Astrocyte (in vitro differentiated cells and primary cell): ENCODE data around the gene EBF4. TPM values are rescaled to one million over a fixed set of nuclear protein-coding genes. Genes with fewer than 3 reads are reported as not detected.

ENCODE experiments used
- DNase-seq: peaks from one replicate; pipeline ENCODE4 v3.0.0-alpha.2; 2010; ENCODE audit warnings: low read depth
- FAIRE-seq: peaks from 2 replicates; lab custom pipeline; 2011; peaks lifted over from hg19 to GRCh38; lab: Jason Lieb, UNC
- H2AFZ ChIP-seq: 2 replicates; pipeline ENCODE4 v1.6.0; 2012; ENCODE audit warnings: low read depth, low read length, inconsistent platforms
- H3K27ac ChIP-seq: 2 replicates; pipeline ENCODE4 v1.5.1; 2011; ENCODE audit warnings: low read depth, low read length, inconsistent platforms
- H3K27me3 ChIP-seq: 2 replicates; pipeline ENCODE4 v1.6.0; 2011; ENCODE audit warnings: low read length, inconsistent platforms; ENCODE audit not compliant: insufficient read depth
- H3K36me3 ChIP-seq: 2 replicates; pipeline ENCODE4 v1.5.1; 2011; ENCODE audit warnings: low read length, inconsistent platforms; ENCODE audit not compliant: insufficient read depth
- H3K4me1 ChIP-seq: 2 replicates; pipeline ENCODE4 v1.5.1; 2011; ENCODE audit warnings: low read length, inconsistent platforms; ENCODE audit not compliant: insufficient read depth
- H3K4me2 ChIP-seq: 2 replicates; pipeline ENCODE4 v1.6.0; 2012; ENCODE audit warnings: low read length, inconsistent platforms
- H3K4me3 ChIP-seq: 2 replicates; pipeline ENCODE4 v1.5.1; 2011; ENCODE audit warnings: low read depth, mild to moderate bottlenecking, low read length, inconsistent platforms; ENCODE audit not compliant: insufficient read depth
- H3K79me2 ChIP-seq: 2 replicates; pipeline ENCODE4 v1.6.0; 2012; ENCODE audit warnings: mild to moderate bottlenecking, low read length, inconsistent platforms; ENCODE audit not compliant: insufficient read depth
- H3K9ac ChIP-seq: 2 replicates; pipeline ENCODE4 v1.6.0; 2012; ENCODE audit warnings: mild to moderate bottlenecking, low read length, inconsistent platforms
- H3K9me3 ChIP-seq: 2 replicates; pipeline ENCODE4 v1.5.1; 2012; ENCODE audit warnings: low read depth, mild to moderate bottlenecking, low read length, inconsistent platforms; ENCODE audit not compliant: insufficient read depth
- H4K20me1 ChIP-seq: 2 replicates; pipeline ENCODE4 v1.6.0; 2012; ENCODE audit warnings: low read length, inconsistent platforms; ENCODE audit not compliant: insufficient read depth
- H3K27ac Mint-ChIP-seq: one replicate; pipeline ENCODE4 v1.8.0; 2021; ENCODE audit warnings: mild to moderate bottlenecking, mixed read lengths; ENCODE audit not compliant: unreplicated experiment
- H3K27me3 Mint-ChIP-seq: one replicate; pipeline ENCODE4 v1.8.0; 2021; ENCODE audit warnings: low read depth, mixed read lengths; ENCODE audit not compliant: unreplicated experiment
- H3K36me3 Mint-ChIP-seq: one replicate; pipeline ENCODE4 v1.8.0; 2021; ENCODE audit warnings: low read depth, mixed read lengths; ENCODE audit not compliant: unreplicated experiment
- H3K4me1 Mint-ChIP-seq: one replicate; pipeline ENCODE4 v1.8.0; 2021; ENCODE audit warnings: low read depth, mixed read lengths; ENCODE audit not compliant: unreplicated experiment
- H3K4me3 Mint-ChIP-seq: one replicate; pipeline ENCODE4 v1.8.0; 2021; ENCODE audit warnings: mild to moderate bottlenecking, moderate library complexity, mixed read lengths; ENCODE audit not compliant: unreplicated experiment
- H3K9me3 Mint-ChIP-seq: one replicate; pipeline ENCODE4 v1.8.0; 2021; ENCODE audit warnings: mild to moderate bottlenecking, mixed read lengths; ENCODE audit not compliant: unreplicated experiment
- CTCF ChIP-seq: IDR thresholded peaks from 2 replicates; pipeline ENCODE4 v1.5.1; 2011; ENCODE audit warnings: low read depth, mild to moderate bottlenecking, inconsistent platforms, low read length, moderate library complexity; ENCODE audit not compliant: insufficient read depth
- EZH2 ChIP-seq: IDR thresholded peaks from 2 replicates; pipeline ENCODE4 v1.6.1; 2012; ENCODE audit warnings: mild to moderate bottlenecking, low read length, inconsistent platforms; ENCODE audit not compliant: insufficient read depth
- total RNA-seq: library from RNA; stranded (reverse); gene quantifications from 2 replicates; pipeline ENCODE4 v1.2.1, GENCODE V29; 2021

Gene EBF4
- total RNA-seq, 1 donor from 2014 or later = 2.3 TPM

- H3K4me2 ChIP-seq = no peak overlapping the region
- H3K4me1 ChIP-seq = no peaks in the 10 kb centered on the region
- no peak overlapping the region for H3K9ac ChIP-seq
- FAIRE-seq (no peak), DNase-seq (no peak)
- no peaks in the 10 kb centered on the region for H3K9me3 ChIP-seq
- H3K79me2 ChIP-seq = no peaks in the 10 kb centered on the region
- peaks cover 3% of the 10 kb centered on the region for H4K20me1 ChIP-seq
- peaks cover 7% of the 10 kb centered on the region for H3K9me3 Mint-ChIP-seq
- H3K27me3 Mint-ChIP-seq = peaks cover 72% of the 10 kb centered on the region
- TF ChIP-seq CTCF (no peak), EZH2 (no peak)
- no peak overlapping the region for H3K4me3 Mint-ChIP-seq
- H3K36me3 ChIP-seq = no peaks in the 10 kb centered on the region
- no peak overlapping the region for H2AFZ ChIP-seq
- no peaks in the 10 kb centered on the region for H3K36me3 Mint-ChIP-seq
- H3K4me1 Mint-ChIP-seq = no peaks in the 10 kb centered on the region
- H3K4me3 ChIP-seq = no peak overlapping the region
- H3K27ac ChIP-seq = no peak overlapping the region
- no peak overlapping the region for H3K27ac Mint-ChIP-seq
- H3K27me3 ChIP-seq = peaks cover 29% of the 10 kb centered on the region
Observed at GRCh38 chr20:2699775-2700413, 7.3 kb downstream of the EBF4 start.

- H3K27me3 Mint-ChIP-seq = peaks cover 65% of the 10 kb centered on the region
- no peak overlapping the region for H3K4me2 ChIP-seq
- DNase-seq = no peak
Observed at GRCh38 chr20:2700913-2701620, 8.5 kb downstream of the EBF4 start.

More at GRCh38 chr20:2700913-2701620, 8.5 kb downstream of the EBF4 start:
- Histone ChIP-seq H3K4me1 (no peaks in the 10 kb centered on the region), H2AFZ (no peak overlapping the region), H3K9me3 (no peaks in the 10 kb centered on the region), H3K27me3 (peaks cover 17% of the 10 kb centered on the region), H4K20me1 (no peaks in the 10 kb centered on the region), H3K9ac (no peak overlapping the region), H3K4me3 (no peak overlapping the region), H3K36me3 (no peaks in the 10 kb centered on the region), H3K79me2 (no peaks in the 10 kb centered on the region), H3K27ac (no peak overlapping the region)
- no peak overlapping the region for H3K4me3 Mint-ChIP-seq
- TF ChIP-seq EZH2 = no peak
- TF ChIP-seq CTCF = no peak
- FAIRE-seq = no peak
- no peaks in the 10 kb centered on the region for H3K36me3 Mint-ChIP-seq
- H3K9me3 Mint-ChIP-seq = peaks cover 2% of the 10 kb centered on the region
- no peak overlapping the region for H3K27ac Mint-ChIP-seq
- H3K4me1 Mint-ChIP-seq = no peaks in the 10 kb centered on the region
